ENCODE data around the gene PHAF1. TPM values are rescaled to one million over a fixed set of nuclear protein-coding genes. Genes with fewer than 3 reads are reported as not detected.

PHAF1 gene
- polyA plus RNA-seq, 1 donor, result 20.8 TPM

- no peak for DNase-seq
Measured at GRCh38 chr16:67163999-67164558, 54.3 kb downstream of the PHAF1 start.

- DNase-seq, result no peak
Measured at GRCh38 chr16:67164599-67165061, 54.9 kb downstream of the PHAF1 start, which contains the start of gene HSF4. Gene HSF4 (plus strand): TSS chr16:67164745. CDS start chr16:67164812, 67 bp downstream.

- DNase-seq, result no peak
Measured at GRCh38 chr16:67165121-67166078, 55.7 kb downstream of the PHAF1 start.

GRCh38 chr16:67166110-67166547 lies 56.4 kb downstream of the PHAF1 start:
- no peak for DNase-seq

GRCh38 chr16:67166598-67167168 lies 56.9 kb downstream of the PHAF1 start:
- DNase-seq, result no peak

- no peak for DNase-seq
Measured at GRCh38 chr16:67167588-67167987, 57.8 kb downstream of the PHAF1 start.

GRCh38 chr16:67169011-67169451 lies 59.3 kb downstream of the PHAF1 start:
- no peak for DNase-seq

- DNase-seq, result no peak
Measured at GRCh38 chr16:67169642-67170167, 60.0 kb downstream of the PHAF1 start.

GRCh38 chr16:67170168-67170948 lies 60.6 kb downstream of the PHAF1 start, which contains the start of gene NOL3:
Gene NOL3 (plus strand): TSS chr16:67170538.
- no peak for DNase-seq

- no peak for DNase-seq
Measured at GRCh38 chr16:67170949-67171649, 61.4 kb downstream of the PHAF1 start.

- no peak for DNase-seq
Measured at GRCh38 chr16:67173323-67173722, 63.6 kb downstream of the PHAF1 start.

GRCh38 chr16:67173808-67174705 lies 64.3 kb downstream of the PHAF1 start:
- peak; percentile 74 for DNase-seq

- no peak for DNase-seq
Measured at GRCh38 chr16:67174706-67175231, 65.0 kb downstream of the PHAF1 start.

GRCh38 chr16:67176662-67177061 lies 66.9 kb downstream of the PHAF1 start:
- no peak for DNase-seq

- DNase-seq, result peak; percentile 57
Measured at GRCh38 chr16:67177743-67178699, 68.3 kb downstream of the PHAF1 start.

GRCh38 chr16:67179421-67180080 lies 69.8 kb downstream of the PHAF1 start:
- DNase-seq, result no peak

GRCh38 chr16:67180166-67180565 lies 70.4 kb downstream of the PHAF1 start:
- no peak for DNase-seq

- no peak for DNase-seq
Measured at GRCh38 chr16:67181346-67181745, 71.6 kb downstream of the PHAF1 start.

Data from hindlimb muscle (tissue), 1 donor.